ENCODE measurements around the gene RAN. TPM values are rescaled to one million over a fixed set of nuclear protein-coding genes. Genes with fewer than 3 reads are reported as not detected.

The RAN gene
- total and polyA plus RNA-seq, 7 donors = 302 to 1,341 (median 369) TPM

DNA sequence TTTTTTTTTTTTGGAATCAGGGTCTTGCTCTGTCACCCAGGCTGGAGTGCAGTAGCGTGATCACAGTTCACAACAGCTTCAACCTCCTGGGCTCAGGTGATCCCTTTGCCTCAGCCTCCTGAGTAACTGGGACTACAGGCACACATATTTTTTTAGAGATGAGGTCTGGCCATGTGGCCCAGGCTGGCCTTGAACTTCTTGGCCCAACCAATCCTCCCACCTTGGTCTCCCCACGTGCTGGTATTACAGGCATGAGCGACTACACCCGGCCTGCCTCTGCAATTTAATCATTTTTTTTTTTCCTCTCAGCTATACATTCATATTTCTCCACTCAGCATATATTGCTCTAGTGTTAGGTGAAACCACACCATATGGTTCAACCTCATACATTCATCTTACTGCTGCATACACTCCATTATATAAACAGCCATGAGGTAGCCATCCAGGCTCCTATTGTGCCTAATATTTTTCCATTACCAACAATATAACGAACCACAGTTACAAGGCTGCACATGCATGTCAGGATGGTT is 39.9 kb upstream of the RAN start:
- H3K4me1 ChIP-seq = no peaks in the 10 kb centered on the region
- DNase-seq (no peak), ATAC-seq (no peak)
- H3K9me3 ChIP-seq = no peaks in the 10 kb centered on the region
- H3K27me3 ChIP-seq (ENCODE audit: insufficient read depth in 3 of 3, low read length in 2 of 3) = no peaks in the 10 kb centered on the region
- no peak overlapping the region for H3K27ac ChIP-seq
- H3K4me3 ChIP-seq = no peak overlapping the region
- H3K36me3 ChIP-seq (ENCODE audit: insufficient read depth in 1 of 2, low read depth in 1 of 2) = no peaks in the 10 kb centered on the region
- TF ChIP-seq, protein P1, sequence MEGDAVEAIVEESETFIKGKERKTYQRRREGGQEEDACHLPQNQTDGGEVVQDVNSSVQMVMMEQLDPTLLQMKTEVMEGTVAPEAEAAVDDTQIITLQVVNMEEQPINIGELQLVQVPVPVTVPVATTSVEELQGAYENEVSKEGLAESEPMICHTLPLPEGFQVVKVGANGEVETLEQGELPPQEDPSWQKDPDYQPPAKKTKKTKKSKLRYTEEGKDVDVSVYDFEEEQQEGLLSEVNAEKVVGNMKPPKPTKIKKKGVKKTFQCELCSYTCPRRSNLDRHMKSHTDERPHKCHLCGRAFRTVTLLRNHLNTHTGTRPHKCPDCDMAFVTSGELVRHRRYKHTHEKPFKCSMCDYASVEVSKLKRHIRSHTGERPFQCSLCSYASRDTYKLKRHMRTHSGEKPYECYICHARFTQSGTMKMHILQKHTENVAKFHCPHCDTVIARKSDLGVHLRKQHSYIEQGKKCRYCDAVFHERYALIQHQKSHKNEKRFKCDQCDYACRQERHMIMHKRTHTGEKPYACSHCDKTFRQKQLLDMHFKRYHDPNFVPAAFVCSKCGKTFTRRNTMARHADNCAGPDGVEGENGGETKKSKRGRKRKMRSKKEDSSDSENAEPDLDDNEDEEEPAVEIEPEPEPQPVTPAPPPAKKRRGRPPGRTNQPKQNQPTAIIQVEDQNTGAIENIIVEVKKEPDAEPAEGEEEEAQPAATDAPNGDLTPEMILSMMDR (IDR thresholded peaks at IDR 0.05) = no peak
- intact Hi-C loops (cut with DNase I) = no loop called here
- WGBS, 3 donors = 81 to 91% (median 86%) methylated on average over 5 of the region's 5 CpGs

DNA sequence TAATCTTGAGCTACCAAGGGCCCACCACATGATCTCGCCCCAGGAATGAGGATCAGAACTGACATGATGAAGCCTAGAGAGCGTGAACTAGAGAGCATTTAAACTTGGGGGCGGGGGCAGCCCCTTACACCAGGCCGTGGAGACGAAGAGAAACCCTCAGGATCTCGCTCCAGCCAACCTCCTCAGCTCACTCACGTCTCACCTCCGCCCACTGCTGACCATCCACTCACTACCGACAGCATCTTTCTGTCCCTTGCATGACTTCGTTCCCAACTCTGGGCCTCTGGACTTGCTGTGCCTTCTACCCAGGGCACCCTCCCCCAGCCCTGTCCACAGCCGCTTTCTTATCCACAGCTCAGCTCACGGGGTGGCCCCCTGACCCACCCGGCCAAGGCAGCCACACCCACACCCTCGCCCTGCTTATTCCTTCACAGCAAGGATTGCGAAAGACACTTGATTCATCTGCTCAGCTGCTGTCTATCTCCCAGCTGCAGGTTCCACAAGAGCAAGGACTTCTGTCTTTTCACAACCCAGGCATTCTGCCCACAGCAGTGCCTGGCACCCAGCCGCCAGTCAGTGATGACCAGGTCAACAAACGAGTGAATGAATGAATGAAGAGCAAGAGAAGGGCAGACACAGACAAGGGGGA is 39.2 kb upstream of the RAN start:
- intact Hi-C loops (cut with DNase I) = no loop called here
- H3K4me1 ChIP-seq = no peaks in the 10 kb centered on the region
- WGBS, 3 donors = 50 to 63% (median 60%) methylated on average over 16 to 17 of the region's 17 CpGs

DNA sequence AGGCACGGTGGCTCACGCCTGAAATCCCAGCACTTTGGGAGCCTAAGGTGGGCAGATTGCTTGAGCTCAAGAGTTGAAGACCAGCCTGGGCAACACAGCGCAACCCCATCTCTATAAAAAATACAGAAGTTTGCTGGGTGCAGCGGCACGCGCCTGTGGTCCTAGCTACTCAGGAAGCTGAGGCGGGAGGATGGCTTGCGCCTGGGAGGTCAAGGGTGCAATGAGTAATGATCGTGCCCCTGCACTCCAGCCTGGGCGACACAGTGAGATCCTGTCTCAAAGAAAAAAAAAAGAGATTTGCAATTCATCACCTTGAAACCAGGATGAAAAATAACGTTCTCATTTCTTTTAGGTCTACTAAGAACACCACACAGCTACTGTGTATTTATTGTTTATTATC is 36.9 kb upstream of the RAN start:
- DNase-seq (no peak), ATAC-seq (no peak)
- Histone ChIP-seq H3K36me3 (ENCODE audit: insufficient read depth in 1 of 2, low read depth in 1 of 2) (no peaks in the 10 kb centered on the region), H3K27ac (no peak overlapping the region), H3K27me3 (ENCODE audit: insufficient read depth in 3 of 3, low read length in 2 of 3) (no peaks in the 10 kb centered on the region), H3K4me3 (no peak overlapping the region), H3K9me3 (no peaks in the 10 kb centered on the region), H3K4me1 (peaks cover 12% of the 10 kb centered on the region)
- 78 to 83% (median 80%) methylated on average over 11 of the region's 11 CpGs for WGBS, 3 donors
- intact Hi-C loops (cut with DNase I) = loop anchor here in 1 of 2 donors (5.0 kb wide), 1 partner anchor 37 kb away; the partner anchor contains the start of gene RAN
- TF ChIP-seq, protein P1 (IDR thresholded peaks at IDR 0.05) = no peak

More for the DNA sequence above, 39.2 kb upstream of the RAN start:
- ATAC-seq (peak in 3 of 4 donors; percentile 78 to 80 (median 79)), DNase-seq (peak; percentile 57 to 73)
- no peaks in the 10 kb centered on the region for H3K27me3 ChIP-seq (ENCODE audit: insufficient read depth in 3 of 3, low read length in 2 of 3)
- no peak overlapping the region for H3K27ac ChIP-seq
- TF ChIP-seq, protein P1 (IDR thresholded peaks at IDR 0.05) = no peak
- no peak overlapping the region for H3K4me3 ChIP-seq
- H3K36me3 ChIP-seq (ENCODE audit: insufficient read depth in 1 of 2, low read depth in 1 of 2) = no peaks in the 10 kb centered on the region
- no peaks in the 10 kb centered on the region for H3K9me3 ChIP-seq

- TF ChIP-seq, protein P1 (IDR thresholded peaks at IDR 0.05) = no peak
- H3K9me3 ChIP-seq = no peaks in the 10 kb centered on the region
- WGBS, 3 donors = 88 to 90% (median 88%) methylated on average over 6 of the region's 6 CpGs
- H3K27me3 ChIP-seq (ENCODE audit: insufficient read depth in 3 of 3, low read length in 2 of 3) = no peaks in the 10 kb centered on the region
- H3K4me3 ChIP-seq = no peak overlapping the region
- H3K36me3 ChIP-seq (ENCODE audit: insufficient read depth in 1 of 2, low read depth in 1 of 2) = no peaks in the 10 kb centered on the region
- ATAC-seq (no peak), DNase-seq (no peak)
- peaks cover 12% of the 10 kb centered on the region for H3K4me1 ChIP-seq
- H3K27ac ChIP-seq = no peak overlapping the region
- intact Hi-C loops (cut with DNase I) = loop anchor here in 1 of 2 donors (5.0 kb wide), 1 partner anchor 37 kb away; the partner anchor contains the start of gene RAN
Observed at GRCh38 chr12:130835436-130835835, 36.4 kb upstream of the RAN start.
